ENCODE measurements around the gene KRABD2.

KRABD2 gene

GRCh38 chr17:8345951-8346665 is 30.4 kb downstream of the KRABD2 start:
- H2AFZ ChIP-seq (ENCODE audit: insufficient read depth, low read depth, low read length, poor library complexity, severe bottlenecking) = no peak overlapping the region
- Mint-ChIP-seq H3K27me3 (ENCODE audit: low read depth in 3 of 3) (peaks cover 21 to 30% (median 28%) of the 10 kb centered on the region in 3 donors), H3K4me1 (peaks cover 5% of the 10 kb centered on the region), H3K4me3 (peak overlapping the region in 1 of 2 donors; percentile 41), H3K27ac (no peak overlapping the region), H3K36me3 (no peaks in the 10 kb centered on the region), H3K9me3 (peaks cover 0 to 3% (median 0%) of the 10 kb centered on the region in 7 donors)
- H3K4me2 ChIP-seq (replicated peaks; ENCODE audit: extremely low read depth, low read length, poor library complexity, severe bottlenecking) = no peak overlapping the region
- TF ChIP-seq, protein P1, sequence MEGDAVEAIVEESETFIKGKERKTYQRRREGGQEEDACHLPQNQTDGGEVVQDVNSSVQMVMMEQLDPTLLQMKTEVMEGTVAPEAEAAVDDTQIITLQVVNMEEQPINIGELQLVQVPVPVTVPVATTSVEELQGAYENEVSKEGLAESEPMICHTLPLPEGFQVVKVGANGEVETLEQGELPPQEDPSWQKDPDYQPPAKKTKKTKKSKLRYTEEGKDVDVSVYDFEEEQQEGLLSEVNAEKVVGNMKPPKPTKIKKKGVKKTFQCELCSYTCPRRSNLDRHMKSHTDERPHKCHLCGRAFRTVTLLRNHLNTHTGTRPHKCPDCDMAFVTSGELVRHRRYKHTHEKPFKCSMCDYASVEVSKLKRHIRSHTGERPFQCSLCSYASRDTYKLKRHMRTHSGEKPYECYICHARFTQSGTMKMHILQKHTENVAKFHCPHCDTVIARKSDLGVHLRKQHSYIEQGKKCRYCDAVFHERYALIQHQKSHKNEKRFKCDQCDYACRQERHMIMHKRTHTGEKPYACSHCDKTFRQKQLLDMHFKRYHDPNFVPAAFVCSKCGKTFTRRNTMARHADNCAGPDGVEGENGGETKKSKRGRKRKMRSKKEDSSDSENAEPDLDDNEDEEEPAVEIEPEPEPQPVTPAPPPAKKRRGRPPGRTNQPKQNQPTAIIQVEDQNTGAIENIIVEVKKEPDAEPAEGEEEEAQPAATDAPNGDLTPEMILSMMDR (IDR thresholded peaks at IDR 0.05) = no peak
- no peak overlapping the region for H3K4me3 ChIP-seq (replicated peaks in 1 of 3; ENCODE audit: low read depth in 2 of 3, low read length in 3 of 3)
- DNase-seq = no peak
- no peaks in the 10 kb centered on the region for H3K4me1 ChIP-seq (ENCODE audit: control insufficient read depth in 1 of 2, insufficient read depth in 2 of 2, low read length in 2 of 2)
- H3K27ac ChIP-seq (ENCODE audit: low read depth in 1 of 2, low read length in 2 of 2) = no peak overlapping the region
- no peaks in the 10 kb centered on the region for H3K79me2 ChIP-seq (ENCODE audit: insufficient read depth, low read length)
- no peaks in the 10 kb centered on the region for H4K20me1 ChIP-seq (ENCODE audit: insufficient read depth, low read length)
- intact Hi-C loops (cut with micrococcal nuclease) = no loop called here
- no CpG with 5 or more reads among the region's 5 CpGs for WGBS (ENCODE audit: insufficient coverage)
- H3K9me3 ChIP-seq (replicated peaks in 1 of 2; ENCODE audit: control insufficient read depth in 1 of 2, insufficient read depth in 1 of 2, low read length in 2 of 2) = no peaks in the 10 kb centered on the region
- peaks cover 0 to 25% of the 10 kb centered on the region in 2 donors for H3K27me3 ChIP-seq (ENCODE audit: control insufficient read depth in 2 of 2, insufficient read depth in 2 of 2, low read length in 2 of 2)
- H3K36me3 ChIP-seq (replicated peaks in 1 of 2; ENCODE audit: control insufficient read depth in 1 of 2, insufficient read depth in 2 of 2, low read length in 2 of 2) = no peaks in the 10 kb centered on the region
- H3K9ac ChIP-seq (ENCODE audit: insufficient read depth, low read length, poor library complexity, severe bottlenecking) = no peak overlapping the region

DNA sequence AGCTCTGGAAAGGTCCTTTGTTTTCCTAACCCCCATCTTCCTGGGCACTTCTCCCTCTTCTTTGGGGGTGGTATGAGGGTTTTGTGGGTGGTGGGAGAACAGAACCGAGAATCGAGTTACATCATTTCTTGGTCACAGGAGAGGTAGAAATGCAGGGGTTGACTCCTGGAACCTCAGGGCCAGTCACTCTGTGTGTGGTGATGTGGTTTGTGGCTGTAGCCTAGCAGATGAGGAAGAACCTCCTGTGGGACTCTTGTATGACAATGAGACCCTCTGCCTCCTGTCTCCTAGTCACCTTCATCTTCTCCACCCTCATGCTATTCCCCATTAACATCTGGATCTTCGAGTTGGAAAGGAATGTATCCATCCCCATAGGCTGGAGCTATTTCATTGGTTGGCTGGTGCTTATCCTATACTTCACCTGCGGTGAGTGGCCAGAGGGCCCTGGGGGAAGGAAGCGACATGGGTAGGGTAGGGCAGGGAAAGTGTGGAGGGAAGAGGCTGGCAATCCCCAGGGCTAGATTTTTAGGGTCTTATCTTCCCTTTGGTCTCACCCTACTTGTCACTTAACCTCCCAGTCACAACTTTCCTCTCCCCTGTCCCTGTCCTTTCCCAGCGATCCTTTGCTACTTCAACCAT is 31.3 kb downstream of the KRABD2 start:
- H3K36me3 Mint-ChIP-seq = no peaks in the 10 kb centered on the region
- no peaks in the 10 kb centered on the region for H3K9me3 ChIP-seq (replicated peaks in 1 of 2; ENCODE audit: control insufficient read depth in 1 of 2, insufficient read depth in 1 of 2, low read length in 2 of 2)
- H3K27ac Mint-ChIP-seq = no peak overlapping the region
- H3K4me1 ChIP-seq (ENCODE audit: control insufficient read depth in 1 of 2, insufficient read depth in 2 of 2, low read length in 2 of 2) = no peaks in the 10 kb centered on the region
- no peak overlapping the region for H3K27ac ChIP-seq (ENCODE audit: low read depth in 1 of 2, low read length in 2 of 2)
- no peak overlapping the region for H3K4me3 ChIP-seq (replicated peaks in 1 of 3; ENCODE audit: low read depth in 2 of 3, low read length in 3 of 3)
- H2AFZ ChIP-seq (ENCODE audit: insufficient read depth, low read depth, low read length, poor library complexity, severe bottlenecking) = no peak overlapping the region
- TF ChIP-seq, protein P1 (IDR thresholded peaks at IDR 0.05) = no peak
- H3K9me3 Mint-ChIP-seq = peaks cover 0 to 3% (median 0%) of the 10 kb centered on the region in 7 donors
- H3K9ac ChIP-seq (ENCODE audit: insufficient read depth, low read length, poor library complexity, severe bottlenecking) = no peak overlapping the region
- 100% methylated on average over 1 of the region's 6 CpGs for WGBS (ENCODE audit: insufficient coverage)
- intact Hi-C loops (cut with micrococcal nuclease) = no loop called here
- H3K4me3 Mint-ChIP-seq = no peak overlapping the region
- no peaks in the 10 kb centered on the region for H3K79me2 ChIP-seq (ENCODE audit: insufficient read depth, low read length)
- no peak overlapping the region for H3K4me2 ChIP-seq (replicated peaks; ENCODE audit: extremely low read depth, low read length, poor library complexity, severe bottlenecking)
- no peak for DNase-seq
- H3K36me3 ChIP-seq (replicated peaks in 1 of 2; ENCODE audit: control insufficient read depth in 1 of 2, insufficient read depth in 2 of 2, low read length in 2 of 2) = no peaks in the 10 kb centered on the region
- peaks cover 5% of the 10 kb centered on the region for H3K4me1 Mint-ChIP-seq
- H4K20me1 ChIP-seq (ENCODE audit: insufficient read depth, low read length) = no peaks in the 10 kb centered on the region
- H3K27me3 Mint-ChIP-seq (ENCODE audit: low read depth in 3 of 3) = peaks cover 21 to 30% (median 28%) of the 10 kb centered on the region in 3 donors
- peaks cover 0 to 25% of the 10 kb centered on the region in 2 donors for H3K27me3 ChIP-seq (ENCODE audit: control insufficient read depth in 2 of 2, insufficient read depth in 2 of 2, low read length in 2 of 2)
